Right ventricle myocardium inferior (tissue), 1 donor: ENCODE measurements around the gene ATRN. TPM values are rescaled to one million over a fixed set of nuclear protein-coding genes. Genes with fewer than 3 reads are reported as not detected.
"Not testable (repeated sequence)": the region's sequence is repeated elsewhere in the genome, so short reads cannot be mapped to it uniquely, and the experiment has no call there.

ENCODE experiments used
- ATAC-seq: fragments of 200-7000 bp; cut with Tn5 transposase; one replicate; pipeline ENCODE4 v1.9.1; 2020; ENCODE audit warnings: mild to moderate bottlenecking, moderate library complexity
- DNase-seq: peaks from one replicate; pipeline ENCODE4 v3.0.0; 2021; ENCODE audit errors: missing footprints
- intact Hi-C: fragments of 100-400 bp; cut with DNase I; formaldehyde crosslinking; loops from one replicate; pipeline ENCODE4 v1.11.0; 2022
- total RNA-seq: library from RNA; stranded (reverse); fragmentation: NEBNext Ultra II Directional; extraction: Animal tissue kit (Norgen Biotek cat#: 25700); gene quantifications from one replicate; pipeline ENCODE4 v1.2.1, GENCODE V29; 2021
- donor health status: DM: no; HTN: yes; CAD: no; lungs with severe emphysema.

ATRN gene
- total RNA-seq, 1 donor from 2014 or later: 32.5 TPM

- intact Hi-C loops: no loop called here
- no peak for DNase-seq
Measured at GRCh38 chr20:3502878-3503277, 32.1 kb downstream of the ATRN start.

GRCh38 chr20:3505148-3505547 lies 34.3 kb downstream of the ATRN start:
- DNase-seq: no peak
- ATAC-seq: no peak
- intact Hi-C loops: no loop called here

More at GRCh38 chr20:3502878-3503277, 32.1 kb downstream of the ATRN start:
- ATAC-seq: no peak

- ATAC-seq (no peak), DNase-seq (no peak)
- intact Hi-C loops: no loop called here
Measured at GRCh38 chr20:3509064-3509463, 38.2 kb downstream of the ATRN start.

GRCh38 chr20:3510110-3510509 lies 39.3 kb downstream of the ATRN start:
- intact Hi-C loops: no loop called here
- no peak for ATAC-seq
- no peak for DNase-seq

GRCh38 chr20:3512239-3512638 lies 41.4 kb downstream of the ATRN start:
- DNase-seq, ATAC-seq, intact Hi-C loops: not testable (repeated sequence)

GRCh38 chr20:3514012-3514642 lies 43.3 kb downstream of the ATRN start:
- intact Hi-C loops: no loop called here
- DNase-seq (no peak), ATAC-seq (no peak)

- intact Hi-C loops: no loop called here
- no peak for ATAC-seq
- DNase-seq: no peak
Measured at GRCh38 chr20:3515379-3516170, 44.8 kb downstream of the ATRN start.

- intact Hi-C loops: no loop called here
- DNase-seq: no peak
- ATAC-seq: no peak
Measured at GRCh38 chr20:3521852-3522740, 51.3 kb downstream of the ATRN start.

- DNase-seq, intact Hi-C loops, ATAC-seq: not testable (repeated sequence)
Measured at GRCh38 chr20:3524696-3525095, 53.9 kb downstream of the ATRN start.

- ATAC-seq (no peak), DNase-seq (no peak)
- intact Hi-C loops: no loop called here
Measured at GRCh38 chr20:3532089-3532615, 61.3 kb downstream of the ATRN start.

GRCh38 chr20:3537733-3538132 lies 66.9 kb downstream of the ATRN start:
- DNase-seq, intact Hi-C loops, ATAC-seq: not testable (repeated sequence)

GRCh38 chr20:3539311-3540107 lies 68.7 kb downstream of the ATRN start:
- intact Hi-C loops: no loop called here
- DNase-seq: no peak
- peak; percentile 26 for ATAC-seq

- intact Hi-C loops: no loop called here
- no peak for ATAC-seq
- no peak for DNase-seq
Measured at GRCh38 chr20:3541887-3542721, 71.3 kb downstream of the ATRN start.

- no peak for ATAC-seq
Measured at GRCh38 chr20:3543901-3544507, 73.2 kb downstream of the ATRN start.

GRCh38 chr20:3545401-3545925 lies 74.6 kb downstream of the ATRN start:
- intact Hi-C loops: no loop called here
- ATAC-seq (no peak), DNase-seq (no peak)

More at GRCh38 chr20:3543901-3544507, 73.2 kb downstream of the ATRN start:
- intact Hi-C loops: no loop called here
- no peak for DNase-seq

- ATAC-seq (no peak), DNase-seq (no peak)
- intact Hi-C loops: no loop called here
Measured at GRCh38 chr20:3547906-3548305, 77.1 kb downstream of the ATRN start.

- ATAC-seq (no peak), DNase-seq (no peak)
- intact Hi-C loops: no loop called here
Measured at GRCh38 chr20:3550837-3551236, 80.0 kb downstream of the ATRN start.
